Activated T-cell treated with anti-CD3 and anti-CD28 coated beads for 48 hours (primary cell): ENCODE data around the gene NALCN.

ENCODE experiments used
- DNase-seq: peaks from one replicate; pipeline ENCODE4 v3.0.0-alpha.2; 2020; ENCODE audit warnings: low read depth

Gene NALCN

DNA sequence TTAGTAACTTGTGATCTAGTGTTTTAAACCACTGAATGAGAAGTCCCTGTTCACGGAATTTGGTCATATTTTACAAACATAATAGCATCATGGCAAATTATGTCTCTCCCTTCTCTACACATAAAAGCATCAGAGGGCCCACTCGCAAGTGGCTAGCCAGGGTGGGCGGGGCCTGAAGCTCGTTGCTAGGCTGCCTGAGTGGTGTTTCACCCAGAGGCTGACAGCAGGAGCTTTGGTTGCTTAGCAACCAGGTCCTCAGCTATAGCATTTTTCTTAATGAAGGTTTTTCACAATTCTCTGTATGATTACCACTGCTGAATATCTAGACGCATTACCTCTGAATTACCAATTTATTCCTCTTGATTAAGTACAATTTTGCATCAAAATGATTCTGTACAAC is 126.5 kb downstream of the NALCN start:
- DNase-seq = no peak

DNA sequence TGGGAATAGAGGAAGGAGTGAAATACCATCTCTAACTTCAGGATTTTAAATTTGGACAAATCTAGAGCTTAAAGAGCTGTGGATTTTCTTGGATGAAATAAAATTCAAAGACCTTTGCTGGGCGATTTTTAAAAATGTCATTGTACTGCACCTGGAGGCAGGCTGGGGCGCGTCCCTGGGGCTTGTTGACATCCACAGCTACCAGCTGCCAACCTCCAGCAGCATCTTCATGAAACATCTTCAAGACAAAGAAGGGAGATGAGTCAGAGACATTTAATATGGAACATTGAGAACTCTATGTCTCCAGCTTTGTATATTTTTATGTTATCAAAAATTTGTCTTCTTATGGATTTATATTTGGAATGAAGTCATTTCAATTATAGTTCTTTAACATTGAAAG is 132.5 kb downstream of the NALCN start:
- DNase-seq = no peak

GRCh38 chr13:101272886-101273285 is 143.4 kb downstream of the NALCN start:
- no peak for DNase-seq

- no peak for DNase-seq
Measured at GRCh38 chr13:101271681-101272245, 144.5 kb downstream of the NALCN start.

DNA sequence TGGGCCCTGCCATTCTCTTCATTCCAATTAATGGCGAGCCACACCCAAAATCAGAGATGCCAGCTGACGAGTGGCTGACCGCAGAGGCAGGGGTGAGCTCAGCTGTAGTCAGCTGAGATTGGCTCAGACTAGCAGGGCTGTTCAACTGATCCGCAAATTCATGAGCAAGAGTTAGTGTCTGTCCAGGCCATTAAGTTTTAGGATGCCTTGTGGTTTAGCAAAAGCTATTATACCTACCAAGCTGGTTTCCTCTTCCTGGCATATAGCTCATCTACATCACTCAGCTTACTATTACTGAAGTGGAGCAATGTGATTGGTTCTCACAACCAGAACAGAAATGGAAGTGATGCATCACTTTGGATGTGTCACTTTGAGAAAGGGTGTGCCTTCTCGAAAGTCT is 148.7 kb downstream of the NALCN start:
- DNase-seq = no peak

DNA sequence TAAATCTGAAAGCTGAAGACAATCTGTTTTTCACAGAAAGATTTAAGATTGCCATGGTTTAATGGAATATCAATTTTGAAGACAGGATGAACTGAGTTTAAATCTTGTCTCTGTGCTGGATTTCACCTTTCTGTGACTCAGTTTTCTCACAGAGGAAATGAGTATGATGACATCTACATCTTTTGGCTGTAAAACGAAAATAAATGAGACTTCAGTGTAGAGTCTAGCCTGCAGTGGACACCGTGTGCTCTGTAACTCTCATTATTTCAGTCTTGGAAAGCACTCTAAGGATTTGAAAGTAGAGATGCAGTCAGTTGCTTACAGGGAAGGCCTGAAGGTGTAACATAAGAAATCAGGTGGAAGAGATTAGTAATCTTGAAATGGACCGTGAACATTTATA is 150.4 kb downstream of the NALCN start:
- DNase-seq = no peak

DNA sequence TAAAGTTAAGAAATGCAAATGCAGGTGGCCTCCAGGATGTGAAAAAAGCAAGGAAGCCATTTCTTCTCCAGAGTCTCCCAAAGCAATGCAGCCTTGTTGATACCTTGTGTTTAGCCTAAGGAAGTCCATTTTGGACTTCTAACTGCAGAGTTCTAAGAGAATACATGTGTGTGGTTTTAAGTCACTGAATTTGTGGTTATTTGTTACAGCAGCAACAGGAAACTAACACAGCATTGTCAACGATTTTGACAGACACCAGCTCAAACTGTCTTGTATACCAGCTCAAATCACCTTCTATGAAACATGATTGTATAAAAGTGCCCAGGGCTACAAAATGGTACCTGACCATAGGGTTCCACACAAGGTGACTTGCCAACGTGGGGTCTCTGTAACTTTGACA is 151.4 kb downstream of the NALCN start:
- DNase-seq = no peak

DNA sequence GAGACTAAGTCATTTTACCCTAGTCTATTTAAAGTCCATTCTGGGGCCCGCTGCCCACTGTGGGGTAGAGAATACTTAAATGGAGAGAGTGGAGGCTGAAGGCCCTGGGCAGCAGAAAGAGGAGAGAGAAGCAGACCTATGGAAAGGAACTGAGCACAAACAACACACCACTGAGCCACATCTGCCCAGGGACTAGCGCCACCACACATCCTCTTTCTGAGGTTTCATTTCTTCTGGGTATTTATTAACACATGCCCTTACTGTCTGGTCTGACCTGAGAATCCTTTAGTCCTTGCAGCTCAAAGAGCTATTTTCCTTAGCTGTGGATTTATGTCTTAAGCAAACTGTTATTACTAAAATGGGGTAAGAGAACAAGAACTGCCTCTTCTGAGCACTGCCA is 154.0 kb downstream of the NALCN start:
- DNase-seq = no peak

DNA sequence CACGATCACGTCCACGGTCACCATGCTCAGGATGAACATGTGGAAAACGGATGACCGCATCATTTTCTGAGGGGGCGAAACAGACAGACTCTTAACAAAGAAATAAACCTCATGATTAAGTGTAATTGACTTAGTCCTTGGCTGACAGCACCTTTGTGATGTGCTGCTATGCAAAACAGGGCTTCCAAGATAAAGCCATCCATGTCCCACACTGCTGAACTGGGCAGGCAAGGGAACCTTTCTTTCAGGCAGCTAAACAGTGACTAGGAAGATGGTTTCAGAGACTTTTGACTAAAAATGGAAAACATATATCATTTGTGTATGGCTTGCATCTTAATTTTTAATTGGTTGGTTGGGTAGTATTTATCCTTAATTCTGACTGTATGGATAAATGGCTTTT is 157.8 kb downstream of the NALCN start:
- DNase-seq = no peak

DNA sequence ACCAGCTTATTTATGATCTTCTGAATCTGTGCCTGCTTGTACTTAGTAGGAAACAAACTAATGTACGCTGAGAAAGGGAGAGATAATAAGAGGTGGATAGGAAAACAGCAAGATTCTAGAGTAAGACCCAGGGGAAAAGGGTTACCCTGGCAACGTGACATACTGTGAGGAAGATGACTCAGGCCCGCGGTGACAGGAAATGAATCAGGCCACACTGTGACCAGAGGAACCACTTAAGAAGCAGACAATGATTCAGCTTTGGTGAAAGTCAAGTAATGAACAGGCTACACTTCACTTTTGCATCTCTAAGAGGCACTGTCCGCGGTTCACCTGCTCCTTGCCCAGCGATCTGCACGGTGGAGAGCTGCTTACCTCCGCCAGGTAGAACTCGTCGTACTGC is 158.2 kb downstream of the NALCN start:
- DNase-seq = peak; percentile 54

DNA sequence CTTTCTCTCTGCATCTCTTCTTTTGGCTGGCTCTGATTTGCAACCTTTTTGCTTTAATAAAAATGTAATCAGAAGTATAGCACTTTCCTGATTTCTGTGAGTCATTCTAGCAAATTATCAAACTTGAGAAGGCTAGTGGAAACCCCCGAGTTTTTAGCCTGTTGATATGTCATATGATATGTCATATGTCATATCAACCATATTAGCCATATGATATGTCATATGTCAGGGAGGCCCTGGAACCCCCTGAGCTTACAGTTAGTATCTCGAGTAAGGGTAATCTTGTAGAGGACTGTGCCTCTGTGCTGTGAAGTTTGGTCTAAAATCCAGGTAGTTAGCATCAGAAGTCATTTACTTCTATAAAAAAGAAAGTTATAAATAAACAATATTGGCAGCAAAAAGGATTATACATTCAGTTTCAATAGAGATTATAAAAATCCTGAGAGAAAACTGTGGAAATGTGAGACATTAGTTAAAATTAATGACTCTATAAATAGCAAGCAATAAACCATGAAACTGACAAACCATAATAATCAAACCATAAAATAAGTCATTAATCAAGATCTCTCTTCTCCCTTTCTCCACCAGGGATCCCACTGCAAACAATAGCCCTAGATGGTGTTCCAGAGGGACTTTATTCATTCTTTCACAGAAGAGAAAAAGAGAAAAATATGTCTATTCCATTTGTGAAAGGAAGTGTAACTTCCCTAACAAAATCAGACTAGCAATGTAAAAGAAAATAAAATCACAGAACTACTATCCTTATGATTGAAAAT is 167.4 kb downstream of the NALCN start:
- no peak for DNase-seq

DNA sequence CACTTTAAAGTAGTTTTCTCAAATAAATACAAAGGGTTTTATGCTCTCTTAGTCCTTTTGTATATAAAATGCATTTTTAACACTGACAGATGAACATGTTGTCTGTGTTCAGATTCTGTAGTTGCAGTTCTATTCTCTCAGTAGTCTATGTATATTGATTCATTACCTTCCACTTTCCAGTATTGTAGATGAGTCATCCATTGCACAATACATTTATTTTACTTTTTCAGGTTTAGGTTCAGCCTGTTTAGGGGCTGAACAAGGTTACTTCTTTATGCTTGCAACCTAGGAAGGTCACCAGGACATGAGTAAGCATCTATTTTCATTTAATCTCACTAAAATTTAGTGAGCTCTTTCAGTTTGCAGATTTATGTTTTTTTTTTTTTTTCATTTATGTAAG is 173.6 kb downstream of the NALCN start:
- DNase-seq = no peak

DNA sequence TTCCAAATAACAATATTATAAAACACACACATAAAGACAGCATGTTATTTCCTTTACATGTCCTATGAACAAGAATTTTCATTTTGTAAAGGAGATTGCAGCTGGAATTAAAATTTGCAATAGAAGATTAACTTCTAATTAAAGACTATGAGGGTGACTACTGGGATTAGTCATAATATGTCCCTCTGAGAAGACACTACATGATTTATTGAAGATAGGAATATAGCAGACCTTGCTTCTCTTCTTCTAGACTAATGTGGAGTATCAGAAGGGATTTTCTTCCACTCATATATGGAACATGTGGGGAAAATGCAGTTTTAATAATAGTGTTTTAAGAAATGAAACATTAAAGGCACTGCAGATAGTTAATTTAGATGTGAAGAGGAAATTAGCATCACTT is 177.8 kb downstream of the NALCN start:
- no peak for DNase-seq

DNA sequence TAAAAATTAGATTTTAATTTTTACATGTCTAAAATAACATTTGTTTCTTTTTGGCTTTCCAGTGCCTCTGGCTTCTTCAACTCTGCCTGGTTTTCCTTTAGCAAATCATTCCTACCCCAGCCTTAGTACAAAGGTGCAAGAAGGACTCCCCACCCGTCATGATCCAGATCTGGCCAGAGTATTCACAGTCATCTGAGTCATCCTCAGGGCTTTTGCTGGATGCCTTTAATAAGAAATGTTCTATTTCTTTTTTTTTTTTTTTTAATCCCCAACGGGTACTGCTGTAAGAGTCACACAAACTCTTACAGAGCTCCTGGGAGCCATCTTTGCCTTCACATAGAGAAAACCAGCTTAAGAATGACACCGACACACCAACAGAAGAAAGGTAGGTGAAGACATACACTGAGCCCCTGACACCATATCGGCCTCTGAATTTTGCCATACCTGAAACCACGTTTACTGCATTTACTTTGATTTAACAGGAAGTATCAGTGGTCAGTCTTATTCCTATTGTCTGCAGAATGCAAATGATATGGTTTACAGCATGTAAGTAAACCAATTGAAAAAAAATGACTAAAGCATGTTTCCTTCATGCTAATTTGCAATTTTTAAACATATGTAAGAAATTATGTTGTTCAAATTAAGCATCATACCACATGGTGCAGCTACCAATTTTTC is 184.4 kb downstream of the NALCN start:
- DNase-seq = no peak

GRCh38 chr13:101230271-101230890 is 185.9 kb downstream of the NALCN start:
- DNase-seq = no peak

DNA sequence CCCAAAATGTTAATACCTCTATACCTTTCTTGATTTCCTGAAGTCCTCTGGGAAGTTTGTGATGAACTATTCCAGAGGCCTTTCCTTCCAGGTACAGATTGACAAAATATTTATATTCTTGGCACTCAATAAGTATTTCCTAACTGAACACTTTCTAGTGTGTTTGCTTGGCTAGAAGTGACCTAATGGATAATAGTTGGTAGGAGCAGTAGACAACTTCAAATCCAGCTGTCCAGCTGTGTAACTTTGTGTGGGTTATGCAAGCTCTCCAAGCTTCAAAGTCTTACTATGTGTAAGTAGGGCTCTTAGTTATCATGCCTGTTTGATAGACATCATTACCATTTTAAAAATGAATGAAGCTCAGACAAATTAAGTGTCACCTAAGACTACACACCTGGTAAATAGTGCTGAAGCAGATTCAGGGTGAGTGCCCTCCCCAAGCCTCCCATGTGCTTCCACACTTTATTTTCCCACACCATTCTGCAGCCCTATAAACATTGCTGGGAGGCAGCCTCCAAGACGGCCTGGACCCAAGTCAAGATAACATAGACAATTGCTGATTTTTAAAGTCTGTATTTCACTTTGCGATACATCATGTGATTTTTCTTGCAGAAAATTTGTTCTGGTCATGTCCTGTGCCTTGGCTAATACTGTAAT is 196.6 kb downstream of the NALCN start:
- no peak for DNase-seq

DNA sequence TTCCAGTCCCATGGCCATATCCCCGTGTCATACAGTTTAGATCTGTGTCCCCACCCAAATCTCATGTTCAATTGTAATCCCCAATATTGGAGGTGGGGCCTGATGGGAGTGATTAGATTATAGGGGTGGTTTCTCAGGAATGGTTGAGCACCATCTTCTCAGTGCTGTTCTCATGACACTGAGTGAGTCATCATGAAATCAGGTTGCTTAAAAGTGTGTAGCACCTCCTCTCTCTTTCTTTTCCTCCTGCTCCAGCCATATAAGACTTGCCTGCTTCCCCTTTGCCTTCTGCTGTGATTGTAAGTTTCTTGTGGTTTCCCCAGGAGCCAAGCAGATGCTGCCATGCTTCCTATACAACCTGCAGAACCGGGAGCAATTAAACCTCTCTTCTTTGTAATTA is 197.8 kb downstream of the NALCN start:
- DNase-seq = no peak

GRCh38 chr13:101217086-101217485 is 199.2 kb downstream of the NALCN start:
- DNase-seq = no peak

GRCh38 chr13:101211261-101211660 is 205.0 kb downstream of the NALCN start:
- DNase-seq = no peak

DNA sequence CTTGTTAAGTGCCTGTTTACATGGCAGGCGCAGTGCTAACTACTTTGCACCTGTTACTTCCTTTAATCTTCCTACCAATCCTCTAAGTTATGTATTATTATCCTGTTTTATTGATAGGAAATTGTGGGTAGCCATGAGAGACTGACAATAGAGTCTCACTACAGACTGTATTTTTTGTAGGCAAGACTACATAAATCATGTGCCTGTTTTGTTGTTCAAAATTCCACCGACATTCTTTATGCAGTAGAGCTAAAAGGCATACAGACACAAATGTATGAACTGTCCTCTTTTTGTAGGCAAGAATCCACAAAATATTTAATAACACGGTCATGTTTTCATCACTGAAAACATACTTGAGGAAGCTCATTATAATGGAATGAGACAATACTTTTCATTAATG is 205.5 kb downstream of the NALCN start:
- DNase-seq = no peak

- no peak for DNase-seq
Measured at GRCh38 chr13:101209206-101209893, 207.0 kb downstream of the NALCN start.

DNA sequence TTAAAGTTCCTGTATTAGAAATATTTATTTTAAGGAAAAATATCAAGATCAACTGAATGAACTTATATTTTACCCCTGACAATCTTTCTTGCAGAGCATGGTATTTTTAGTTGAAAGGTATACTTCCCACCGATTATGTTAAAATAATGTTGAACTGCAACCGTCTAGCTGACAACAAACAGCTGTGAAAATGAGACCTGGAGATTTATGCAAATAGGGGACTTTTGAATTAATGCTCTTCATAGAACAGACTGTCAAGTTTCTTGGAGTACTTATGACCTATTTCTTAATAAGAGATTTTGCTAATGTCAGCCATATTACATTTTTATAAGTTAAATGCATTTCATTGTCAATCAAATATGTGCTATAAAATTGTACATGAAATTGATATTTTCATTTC is 210.9 kb downstream of the NALCN start:
- DNase-seq = no peak
